Nephron progenitor cell (in vitro differentiated cells): ENCODE results near the gene CDK6.

ENCODE experiments used
- DNase-seq: peaks from one replicate; pipeline ENCODE4 v3.0.0; 2021
- H3K27ac Mint-ChIP-seq: 2 replicates; pipeline ENCODE4 v1.8.0; 2021; ENCODE audit warnings: mild to moderate bottlenecking, moderate library complexity, mixed read lengths
- H3K27me3 Mint-ChIP-seq: 2 replicates; pipeline ENCODE4 v1.8.0; 2021; ENCODE audit warnings: mild to moderate bottlenecking, low read depth, mixed read lengths; ENCODE audit not compliant: poor library complexity
- H3K36me3 Mint-ChIP-seq: 2 replicates; pipeline ENCODE4 v1.8.0; 2021; ENCODE audit warnings: low read depth, mixed read lengths
- H3K4me1 Mint-ChIP-seq: 2 replicates; pipeline ENCODE4 v1.8.0; 2021; ENCODE audit warnings: mixed read lengths
- H3K4me3 Mint-ChIP-seq: 2 replicates; pipeline ENCODE4 v1.8.0; 2021; ENCODE audit warnings: mild to moderate bottlenecking, moderate library complexity, mixed read lengths
- H3K9me3 Mint-ChIP-seq: 2 replicates; pipeline ENCODE4 v1.8.0; 2021; ENCODE audit warnings: mild to moderate bottlenecking, moderate library complexity, mixed read lengths
- TF ChIP-seq, protein P1 (sequence below): fragments of 200-600 bp; sonication (generic); IDR thresholded peaks from 2 replicates; pipeline ENCODE4 v1.5.0; 2021; ENCODE audit warnings: antibody characterized with exemption

Gene CDK6

DNA sequence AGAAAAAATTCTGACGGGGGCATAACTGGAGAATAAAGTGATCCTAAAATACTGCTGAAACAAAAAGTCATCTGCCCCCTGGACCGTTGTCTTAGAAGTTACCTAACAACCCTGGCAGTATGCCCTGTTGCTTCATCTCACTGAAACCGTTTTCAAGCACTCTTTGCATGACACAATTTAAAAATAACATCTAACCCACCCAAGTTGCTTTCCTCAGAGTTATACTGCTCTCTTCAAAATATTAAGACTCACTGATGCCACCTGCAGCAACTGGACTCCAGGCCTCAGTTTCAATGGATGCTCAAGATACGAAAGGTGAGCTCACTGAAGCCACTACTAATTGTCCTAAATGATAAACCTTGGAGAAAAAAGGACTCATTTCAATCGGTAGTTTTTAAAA, 57.4 kb downstream of the CDK6 start:
- H3K27ac Mint-ChIP-seq = no peak overlapping the region

DNA sequence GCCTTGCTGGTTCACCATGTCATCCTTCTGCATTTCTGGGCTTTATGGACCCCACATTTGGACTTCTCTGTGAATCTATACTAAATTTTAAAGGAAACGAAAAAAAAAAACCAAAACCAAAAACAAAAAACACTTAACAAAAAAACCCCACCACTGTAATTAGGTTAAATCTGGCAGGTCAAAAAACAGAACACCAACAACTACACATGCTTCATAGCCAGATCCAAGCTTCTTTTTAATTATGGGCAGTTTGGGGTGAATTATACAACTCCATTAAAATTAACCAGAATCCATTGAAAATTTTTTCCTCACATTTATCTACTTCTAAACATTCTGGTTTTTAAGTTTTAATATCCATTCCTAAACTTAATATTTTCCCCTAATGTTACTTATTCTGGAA, 58.4 kb downstream of the CDK6 start:
- Mint-ChIP-seq H3K4me1 (no peaks in the 10 kb centered on the region), H3K4me3 (no peak overlapping the region), H3K9me3 (peaks cover 22% of the 10 kb centered on the region), H3K36me3 (peaks cover 59% of the 10 kb centered on the region), H3K27ac (no peak overlapping the region), H3K27me3 (no peaks in the 10 kb centered on the region)
- TF ChIP-seq, protein P1, sequence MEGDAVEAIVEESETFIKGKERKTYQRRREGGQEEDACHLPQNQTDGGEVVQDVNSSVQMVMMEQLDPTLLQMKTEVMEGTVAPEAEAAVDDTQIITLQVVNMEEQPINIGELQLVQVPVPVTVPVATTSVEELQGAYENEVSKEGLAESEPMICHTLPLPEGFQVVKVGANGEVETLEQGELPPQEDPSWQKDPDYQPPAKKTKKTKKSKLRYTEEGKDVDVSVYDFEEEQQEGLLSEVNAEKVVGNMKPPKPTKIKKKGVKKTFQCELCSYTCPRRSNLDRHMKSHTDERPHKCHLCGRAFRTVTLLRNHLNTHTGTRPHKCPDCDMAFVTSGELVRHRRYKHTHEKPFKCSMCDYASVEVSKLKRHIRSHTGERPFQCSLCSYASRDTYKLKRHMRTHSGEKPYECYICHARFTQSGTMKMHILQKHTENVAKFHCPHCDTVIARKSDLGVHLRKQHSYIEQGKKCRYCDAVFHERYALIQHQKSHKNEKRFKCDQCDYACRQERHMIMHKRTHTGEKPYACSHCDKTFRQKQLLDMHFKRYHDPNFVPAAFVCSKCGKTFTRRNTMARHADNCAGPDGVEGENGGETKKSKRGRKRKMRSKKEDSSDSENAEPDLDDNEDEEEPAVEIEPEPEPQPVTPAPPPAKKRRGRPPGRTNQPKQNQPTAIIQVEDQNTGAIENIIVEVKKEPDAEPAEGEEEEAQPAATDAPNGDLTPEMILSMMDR = no peak
- DNase-seq = no peak

More for the DNA sequence above, 57.4 kb downstream of the CDK6 start:
- no peak for DNase-seq
- Mint-ChIP-seq H3K27me3 (no peaks in the 10 kb centered on the region), H3K36me3 (peaks cover 50% of the 10 kb centered on the region), H3K4me3 (no peak overlapping the region), H3K9me3 (peaks cover 22% of the 10 kb centered on the region), H3K4me1 (no peaks in the 10 kb centered on the region)
- TF ChIP-seq, protein P1 = no peak

DNA sequence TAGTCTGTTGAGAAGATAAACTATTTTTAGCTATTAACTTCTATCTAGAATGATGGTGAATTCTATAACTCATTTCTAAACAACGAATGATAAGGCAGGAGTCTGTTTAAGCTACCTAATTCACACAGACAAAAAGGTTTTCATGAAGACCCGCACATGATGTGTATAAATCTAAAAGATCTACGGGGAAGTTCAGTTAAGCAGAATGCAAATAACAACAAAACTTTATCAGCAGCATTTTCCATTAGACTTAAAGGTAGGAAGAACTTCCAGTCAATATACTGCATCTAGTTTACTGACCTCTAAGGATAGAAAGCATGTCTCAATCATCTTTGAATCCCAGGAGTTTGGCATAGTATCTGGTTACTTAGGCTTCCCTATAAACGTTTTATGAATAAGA, 62.6 kb downstream of the CDK6 start:
- H3K9me3 Mint-ChIP-seq = peaks cover 22% of the 10 kb centered on the region
- H3K4me1 Mint-ChIP-seq = peaks cover 8% of the 10 kb centered on the region
- no peak for DNase-seq
- H3K27me3 Mint-ChIP-seq = no peaks in the 10 kb centered on the region
- no peak overlapping the region for H3K27ac Mint-ChIP-seq
- TF ChIP-seq, protein P1 = no peak
- peaks cover 56% of the 10 kb centered on the region for H3K36me3 Mint-ChIP-seq
- no peak overlapping the region for H3K4me3 Mint-ChIP-seq

DNA sequence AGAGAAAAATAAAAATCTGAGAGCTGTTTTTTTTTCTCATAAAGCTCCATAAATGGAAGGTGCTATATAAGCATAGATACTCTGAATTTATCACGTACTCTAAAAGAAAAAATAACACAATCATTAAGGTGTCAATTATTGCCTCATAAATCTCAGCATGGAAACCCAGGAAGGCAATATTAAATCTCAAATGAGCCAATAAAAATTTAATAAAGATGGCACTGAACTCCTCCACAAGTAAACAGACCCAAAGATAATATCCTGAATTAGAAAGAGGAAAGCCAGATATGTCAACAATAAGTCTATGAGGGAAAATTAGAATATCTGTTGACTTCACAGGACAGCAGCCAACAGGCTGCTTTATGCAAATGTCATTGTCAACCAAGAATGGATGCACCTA, 66.5 kb downstream of the CDK6 start:
- peaks cover 39% of the 10 kb centered on the region for H3K4me1 Mint-ChIP-seq
- no peak overlapping the region for H3K4me3 Mint-ChIP-seq
- H3K36me3 Mint-ChIP-seq = peaks cover 43% of the 10 kb centered on the region
- no peak for DNase-seq
- no peaks in the 10 kb centered on the region for H3K9me3 Mint-ChIP-seq
- peaks cover 7% of the 10 kb centered on the region for H3K27me3 Mint-ChIP-seq
- no peak overlapping the region for H3K27ac Mint-ChIP-seq
- TF ChIP-seq, protein P1 = no peak

DNA sequence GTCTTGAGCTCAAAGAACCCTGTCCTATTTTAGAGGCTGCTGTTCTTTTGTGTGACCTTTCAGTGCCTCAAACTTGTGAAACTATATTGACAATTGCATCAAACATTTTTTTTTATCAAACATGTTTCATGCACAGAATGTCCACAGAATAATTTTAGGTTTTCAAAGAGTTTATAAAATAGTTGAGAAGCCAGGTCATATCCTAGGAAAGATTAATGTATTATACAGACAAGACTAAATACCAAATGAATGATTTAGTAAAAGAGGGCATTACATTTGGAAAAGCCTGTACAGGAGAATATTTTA, 67.0 kb downstream of the CDK6 start:
- DNase-seq = no peak
- no peak overlapping the region for H3K27ac Mint-ChIP-seq
- TF ChIP-seq, protein P1 = no peak
- peaks cover 7% of the 10 kb centered on the region for H3K27me3 Mint-ChIP-seq
- H3K9me3 Mint-ChIP-seq = no peaks in the 10 kb centered on the region
- H3K4me1 Mint-ChIP-seq = peaks cover 41% of the 10 kb centered on the region
- peaks cover 43% of the 10 kb centered on the region for H3K36me3 Mint-ChIP-seq
- H3K4me3 Mint-ChIP-seq = no peak overlapping the region

DNA sequence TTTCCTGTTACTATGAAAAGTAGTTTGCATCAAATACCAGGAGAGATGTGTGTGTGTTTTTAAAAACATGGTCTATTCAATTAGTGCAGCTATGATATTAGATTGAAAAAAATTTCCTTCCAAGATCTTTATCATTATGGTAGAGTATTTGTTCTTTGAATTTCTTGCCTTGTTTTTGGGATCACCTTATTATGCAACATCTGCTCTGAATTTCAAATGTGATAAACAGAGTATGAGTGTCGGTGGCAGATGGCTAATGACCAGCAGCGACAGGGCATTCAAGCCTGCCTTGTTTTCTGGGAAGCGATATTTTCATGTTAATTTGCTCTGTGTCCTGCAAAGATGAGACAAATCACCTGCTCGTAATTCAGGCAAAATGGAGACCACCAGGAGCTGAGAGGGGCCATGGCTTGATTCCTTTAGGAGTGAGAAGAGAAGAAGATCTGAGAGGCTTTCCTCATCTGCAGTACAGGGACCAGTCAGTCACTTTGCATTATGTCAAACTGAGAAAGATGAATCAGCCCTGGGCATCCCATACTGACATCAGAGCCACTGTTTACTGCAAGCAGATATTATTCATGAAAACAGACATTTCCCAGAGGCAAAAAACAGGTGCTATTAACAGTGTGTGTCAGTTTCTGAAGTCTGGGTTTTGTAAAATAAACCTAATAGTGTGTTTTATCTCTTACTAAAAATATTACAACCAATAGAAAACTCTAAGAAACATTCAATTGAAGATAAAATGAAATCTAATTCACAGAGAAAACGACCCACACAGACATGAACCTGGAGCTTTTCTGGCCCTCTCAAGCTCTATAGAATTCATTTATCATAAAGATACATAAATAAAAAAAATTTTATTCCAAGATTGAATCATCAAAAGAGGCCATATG, 67.6 kb downstream of the CDK6 start:
- no peak for DNase-seq
- Mint-ChIP-seq H3K36me3 (peaks cover 39% of the 10 kb centered on the region), H3K27me3 (peaks cover 7% of the 10 kb centered on the region), H3K27ac (no peak overlapping the region), H3K4me1 (peaks cover 47% of the 10 kb centered on the region), H3K9me3 (no peaks in the 10 kb centered on the region), H3K4me3 (no peak overlapping the region)
- TF ChIP-seq, protein P1 = no peak
